ENCODE results near the gene FSIP1. TPM values are rescaled to one million over a fixed set of nuclear protein-coding genes. Genes with fewer than 3 reads are reported as not detected.

FSIP1 gene
- total RNA-seq, 6 experiments from 2014 or later, result 0.07 to 0.74 (median 0.35) TPM; not detected in 1

GRCh38 chr15:39781147-39781966 is 1.3 kb downstream of the FSIP1 start:
- Histone ChIP-seq H3K36me3 (no peaks in the 10 kb centered on the region), H3K27ac (no peak overlapping the region), H3K9me3 (no peaks in the 10 kb centered on the region), H3K4me3 (no peak overlapping the region), H3K27me3 (no peaks in the 10 kb centered on the region), H3K4me1 (peaks cover 0 to 10% (median 2%) of the 10 kb centered on the region in 4 donors)
- intact Hi-C loops (cut with DNase I), result no loop called here
- DNase-seq (no peak), ATAC-seq (no peak)
- TF ChIP-seq POLR2A (IDR thresholded peaks at IDR 0.05), result no peak
- TF ChIP-seq, protein P1, sequence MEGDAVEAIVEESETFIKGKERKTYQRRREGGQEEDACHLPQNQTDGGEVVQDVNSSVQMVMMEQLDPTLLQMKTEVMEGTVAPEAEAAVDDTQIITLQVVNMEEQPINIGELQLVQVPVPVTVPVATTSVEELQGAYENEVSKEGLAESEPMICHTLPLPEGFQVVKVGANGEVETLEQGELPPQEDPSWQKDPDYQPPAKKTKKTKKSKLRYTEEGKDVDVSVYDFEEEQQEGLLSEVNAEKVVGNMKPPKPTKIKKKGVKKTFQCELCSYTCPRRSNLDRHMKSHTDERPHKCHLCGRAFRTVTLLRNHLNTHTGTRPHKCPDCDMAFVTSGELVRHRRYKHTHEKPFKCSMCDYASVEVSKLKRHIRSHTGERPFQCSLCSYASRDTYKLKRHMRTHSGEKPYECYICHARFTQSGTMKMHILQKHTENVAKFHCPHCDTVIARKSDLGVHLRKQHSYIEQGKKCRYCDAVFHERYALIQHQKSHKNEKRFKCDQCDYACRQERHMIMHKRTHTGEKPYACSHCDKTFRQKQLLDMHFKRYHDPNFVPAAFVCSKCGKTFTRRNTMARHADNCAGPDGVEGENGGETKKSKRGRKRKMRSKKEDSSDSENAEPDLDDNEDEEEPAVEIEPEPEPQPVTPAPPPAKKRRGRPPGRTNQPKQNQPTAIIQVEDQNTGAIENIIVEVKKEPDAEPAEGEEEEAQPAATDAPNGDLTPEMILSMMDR (IDR thresholded peaks at IDR 0.05), result no peak
- WGBS (ENCODE audit: insufficient coverage, low coverage, low lambda C conversion rate, missing lambda C conversion rate), result 80% methylated on average over 4 of the region's 4 CpGs

DNA sequence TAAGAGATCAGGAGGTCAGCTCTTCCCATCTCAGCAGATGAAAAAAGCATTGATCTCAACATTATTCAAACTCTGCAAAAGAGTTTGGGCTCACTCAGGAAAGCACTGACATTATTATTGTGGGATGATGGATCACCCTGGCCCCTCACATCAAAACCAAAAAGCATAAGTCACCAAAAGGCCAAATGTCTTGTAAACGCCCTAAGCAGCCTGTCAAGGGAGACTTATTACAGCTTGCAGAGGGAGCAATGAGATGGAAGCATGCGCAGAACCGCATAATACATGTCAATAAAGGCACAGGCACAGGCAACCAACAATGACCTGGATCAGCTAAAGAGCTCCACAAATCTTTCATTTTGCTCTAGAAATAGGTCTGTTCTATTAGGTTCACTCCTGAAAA is 4.6 kb downstream of the FSIP1 start:
- Histone ChIP-seq H3K9me3 (no peaks in the 10 kb centered on the region), H3K27me3 (no peaks in the 10 kb centered on the region), H3K4me1 (no peaks in the 10 kb centered on the region), H3K36me3 (no peaks in the 10 kb centered on the region), H3K4me3 (no peak overlapping the region), H3K27ac (no peak overlapping the region)
- no peak for ATAC-seq
- DNase-seq, result no peak
- no peak for TF ChIP-seq POLR2A (IDR thresholded peaks at IDR 0.05)
- TF ChIP-seq, protein P1 (IDR thresholded peaks at IDR 0.05), result no peak
- WGBS (ENCODE audit: insufficient coverage, low coverage, low lambda C conversion rate, missing lambda C conversion rate), result 66% methylated on average over 3 of the region's 3 CpGs
- intact Hi-C loops (cut with DNase I), result no loop called here

DNA sequence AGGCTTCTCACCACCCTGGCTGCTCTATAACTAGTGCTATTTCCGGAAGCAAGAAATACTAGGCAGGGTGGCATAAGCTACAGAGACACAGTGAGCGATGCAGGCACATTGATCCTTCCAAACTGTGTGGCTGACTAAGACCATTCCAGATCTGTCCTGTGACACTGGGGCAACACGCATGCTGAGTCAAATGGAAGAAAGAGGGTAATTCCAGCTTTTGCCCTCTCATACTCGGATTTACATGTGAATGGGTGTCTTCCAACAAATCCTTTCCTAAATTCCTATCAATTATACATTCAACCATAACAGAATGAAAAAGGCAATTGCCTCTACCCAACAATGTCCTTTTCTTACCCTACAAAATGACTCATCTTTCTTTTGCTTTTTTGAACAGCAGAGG is 5.1 kb downstream of the FSIP1 start:
- no peaks in the 10 kb centered on the region for H3K4me1 ChIP-seq
- intact Hi-C loops (cut with DNase I), result no loop called here
- WGBS (ENCODE audit: insufficient coverage, low coverage, low lambda C conversion rate, missing lambda C conversion rate), result 47% methylated on average over 3 of the region's 4 CpGs
- DNase-seq, result no peak
- H3K36me3 ChIP-seq, result no peaks in the 10 kb centered on the region
- H3K27me3 ChIP-seq, result no peaks in the 10 kb centered on the region
- no peak overlapping the region for H3K27ac ChIP-seq
- H3K9me3 ChIP-seq, result no peaks in the 10 kb centered on the region
- ATAC-seq, result no peak
- H3K4me3 ChIP-seq, result no peak overlapping the region
- no peak for TF ChIP-seq POLR2A (IDR thresholded peaks at IDR 0.05)
- TF ChIP-seq, protein P1 (IDR thresholded peaks at IDR 0.05), result no peak

DNA sequence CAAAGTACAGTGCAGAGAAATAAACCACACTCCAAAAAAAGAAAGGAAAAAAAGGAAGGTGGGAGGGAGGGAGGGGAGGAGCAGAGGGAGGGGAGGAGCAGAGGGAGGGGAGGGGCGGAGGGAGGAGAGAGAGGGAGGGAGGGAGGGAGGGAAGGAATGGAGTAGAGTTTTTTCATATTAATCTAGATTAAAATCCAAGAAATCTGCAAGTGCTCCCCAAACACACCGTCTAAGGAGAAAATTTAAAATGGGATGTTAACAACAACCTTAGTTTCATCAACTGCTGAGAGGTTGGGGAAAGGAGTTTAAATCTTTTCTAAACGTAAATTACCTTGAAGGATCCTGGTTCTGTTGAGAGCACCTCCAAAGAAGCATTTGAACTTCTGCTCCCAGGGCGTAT is 6.6 kb downstream of the FSIP1 start:
- intact Hi-C loops (cut with DNase I), result no loop called here
- Histone ChIP-seq H3K9me3 (no peaks in the 10 kb centered on the region), H3K27ac (no peak overlapping the region), H3K36me3 (no peaks in the 10 kb centered on the region), H3K27me3 (no peaks in the 10 kb centered on the region), H3K4me3 (no peak overlapping the region), H3K4me1 (no peaks in the 10 kb centered on the region)
- TF ChIP-seq, protein P1 (IDR thresholded peaks at IDR 0.05), result no peak
- ATAC-seq (no peak), DNase-seq (no peak)
- WGBS (ENCODE audit: insufficient coverage, low coverage, low lambda C conversion rate, missing lambda C conversion rate), result 70% methylated on average over 3 of the region's 4 CpGs
